ENCODE data around the gene NUDT17.
A peak's percentile ranks its signal among the peaks of the same experiment; 100 is the strongest.

Gene NUDT17

DNA sequence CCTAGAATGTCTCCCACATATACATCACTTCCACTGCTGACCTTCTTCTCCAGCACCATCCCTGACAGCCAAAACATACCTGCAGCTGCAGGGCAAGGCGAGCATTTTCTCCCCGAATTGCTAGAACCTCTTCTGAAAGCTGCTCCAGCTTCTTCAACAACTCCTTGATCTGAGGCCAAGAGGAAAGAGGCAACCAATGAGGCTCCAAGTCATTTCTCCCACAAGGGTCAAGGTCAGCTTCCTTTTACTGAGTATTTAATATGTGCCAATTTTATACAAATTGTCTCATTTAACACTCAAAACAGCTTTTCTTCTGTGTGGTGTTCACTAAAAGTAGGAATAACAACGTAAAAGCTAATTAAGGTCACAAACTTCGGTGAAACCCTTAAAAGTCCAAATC, 22.8 kb downstream of the NUDT17 start:
- Histone ChIP-seq H3K9me3 (ENCODE audit: control insufficient read depth, insufficient read depth, low read depth, low read length) (no peaks in the 10 kb centered on the region), H3K4me3 (ENCODE audit: low read depth, low read length) (no peak overlapping the region), H3K4me1 (ENCODE audit: control insufficient read depth, insufficient read depth, low read length) (no peaks in the 10 kb centered on the region), H3K27ac (ENCODE audit: extremely low read depth, low read depth, low read length) (no peak overlapping the region), H3K36me3 (ENCODE audit: control insufficient read depth in 2 of 2, insufficient read depth in 1 of 2, low read length in 2 of 2) (no peaks in the 10 kb centered on the region)
- CTCF ChIA-PET, result interaction anchor here (0.6 kb wide), 2 partner anchors 15 to 142 kb away, joined by 3 read pairs; no protein-coding TSS in a partner anchor
- POLR2A ChIA-PET, result interaction anchor here (2.5 kb wide), 1 partner anchor 9 kb away, joined by 9 read pairs; the partner anchor contains the start of gene PIAS3
- TF ChIP-seq ZNF664 (tag by site-specific recombination; IDR thresholded peaks at IDR 0.05), result 0 out of 2 replicates have a peak, but pooled peaks have one; percentile 26
- TF ChIP-seq, protein P1, sequence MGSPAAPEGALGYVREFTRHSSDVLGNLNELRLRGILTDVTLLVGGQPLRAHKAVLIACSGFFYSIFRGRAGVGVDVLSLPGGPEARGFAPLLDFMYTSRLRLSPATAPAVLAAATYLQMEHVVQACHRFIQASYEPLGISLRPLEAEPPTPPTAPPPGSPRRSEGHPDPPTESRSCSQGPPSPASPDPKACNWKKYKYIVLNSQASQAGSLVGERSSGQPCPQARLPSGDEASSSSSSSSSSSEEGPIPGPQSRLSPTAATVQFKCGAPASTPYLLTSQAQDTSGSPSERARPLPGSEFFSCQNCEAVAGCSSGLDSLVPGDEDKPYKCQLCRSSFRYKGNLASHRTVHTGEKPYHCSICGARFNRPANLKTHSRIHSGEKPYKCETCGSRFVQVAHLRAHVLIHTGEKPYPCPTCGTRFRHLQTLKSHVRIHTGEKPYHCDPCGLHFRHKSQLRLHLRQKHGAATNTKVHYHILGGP (tag by site-specific recombination; IDR thresholded peaks at IDR 0.05), result peak; percentile 72
- TF ChIP-seq MYNN (tag by site-specific recombination; IDR thresholded peaks at IDR 0.05; ENCODE audit: borderline replicate concordance), result no peak

DNA sequence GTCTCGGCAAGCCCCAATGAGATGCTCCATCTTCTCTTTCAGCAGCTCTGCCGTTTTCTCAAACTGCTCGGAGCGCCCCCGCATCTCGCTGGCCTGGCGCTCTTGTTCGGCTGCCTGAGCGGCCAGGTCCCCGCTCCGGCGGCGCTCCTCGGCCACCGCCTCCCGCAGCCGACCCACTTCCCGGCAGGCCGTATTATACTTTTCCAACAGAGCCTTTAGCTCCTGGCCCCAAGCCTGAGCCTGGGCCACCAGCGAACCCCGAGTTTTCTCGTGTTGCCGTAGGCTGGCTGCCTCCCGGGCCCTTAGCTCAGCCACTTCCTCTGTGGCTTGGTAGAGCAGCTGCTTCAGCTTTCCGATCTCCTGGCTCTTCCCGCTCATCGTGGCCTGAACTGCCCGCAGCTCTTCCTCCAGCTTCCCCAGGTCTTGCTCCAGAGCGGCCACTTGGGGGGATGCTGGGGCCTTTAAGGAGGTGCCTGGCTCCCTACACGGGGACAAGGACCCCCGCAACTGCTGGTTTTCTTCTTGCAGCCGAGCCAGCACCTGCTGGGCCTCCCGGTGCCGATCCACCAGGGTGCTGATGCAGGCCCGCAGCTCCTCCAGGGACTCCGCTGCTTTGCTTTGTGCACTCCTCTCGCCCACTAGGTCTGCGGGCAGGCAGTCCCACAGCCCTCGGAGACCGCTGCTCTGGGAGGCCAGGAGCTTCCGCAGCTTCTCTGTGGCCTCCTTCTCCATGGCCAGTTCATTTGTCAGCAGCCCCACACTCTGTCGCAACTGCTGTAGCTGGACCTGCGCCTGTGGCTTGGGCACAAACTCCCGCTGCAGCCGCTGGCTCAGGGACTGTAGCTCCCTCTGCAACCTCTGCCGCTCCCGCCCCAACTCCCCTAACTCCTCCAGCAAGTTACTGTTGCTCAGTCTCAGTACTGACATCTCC, 26.8 kb downstream of the NUDT17 start:
- ChIA-PET POLR2A (interaction anchor here (2.4 kb wide), 1 partner anchor 13 kb away, joined by 18 read pairs; the partner anchor contains the start of gene PIAS3), CTCF (interaction anchor here (0.7 to 2.2 kb wide), 6 partner anchors 11 to 43 kb away, joined by 3 to 6 read pairs (median 4); partner anchors contain the start of genes NUDT17 and PIAS3)
- Histone ChIP-seq H3K4me1 (ENCODE audit: control insufficient read depth, insufficient read depth, low read length) (no peaks in the 10 kb centered on the region), H3K27ac (ENCODE audit: extremely low read depth, low read depth, low read length) (no peak overlapping the region), H3K9me3 (ENCODE audit: control insufficient read depth, insufficient read depth, low read depth, low read length) (no peaks in the 10 kb centered on the region), H3K36me3 (ENCODE audit: control insufficient read depth in 2 of 2, insufficient read depth in 1 of 2, low read length in 2 of 2) (no peaks in the 10 kb centered on the region), H3K4me3 (ENCODE audit: low read depth, low read length) (no peak overlapping the region)
- TF ChIP-seq ZNF184 (tag by site-specific recombination; IDR thresholded peaks at IDR 0.05) (no peak), ZNF843 (tag by site-specific recombination; IDR thresholded peaks at IDR 0.05) (no peak), ZNF521 (tag by site-specific recombination; IDR thresholded peaks at IDR 0.05) (no peak), ZNF560 (tag by site-specific recombination; IDR thresholded peaks at IDR 0.05; ENCODE audit: borderline replicate concordance) (no peak), ZFP69B (tag by site-specific recombination; IDR thresholded peaks at IDR 0.05) (no peak), ZNF366 (tag by site-specific recombination; conservative IDR thresholded peaks at IDR 0.05) (no peak), ZNF138 (tag by site-specific recombination; IDR thresholded peaks at IDR 0.05; ENCODE audit: borderline replicate concordance) (no peak), ZNF747 (tag by site-specific recombination; IDR thresholded peaks at IDR 0.05) (no peak), ZNF169 (tag by site-specific recombination; IDR thresholded peaks at IDR 0.05) (no peak), ZNF140 (tag by site-specific recombination; IDR thresholded peaks at IDR 0.05) (no peak), ZNF423 (tag by site-specific recombination; IDR thresholded peaks at IDR 0.05) (no peak), ZNF324 (tag by site-specific recombination; IDR thresholded peaks at IDR 0.05) (no peak), ZNF157 (tag by site-specific recombination; IDR thresholded peaks at IDR 0.05) (no peak), ZNF623 (tag by site-specific recombination; IDR thresholded peaks at IDR 0.05) (no peak)
- TF ChIP-seq, protein P2, sequence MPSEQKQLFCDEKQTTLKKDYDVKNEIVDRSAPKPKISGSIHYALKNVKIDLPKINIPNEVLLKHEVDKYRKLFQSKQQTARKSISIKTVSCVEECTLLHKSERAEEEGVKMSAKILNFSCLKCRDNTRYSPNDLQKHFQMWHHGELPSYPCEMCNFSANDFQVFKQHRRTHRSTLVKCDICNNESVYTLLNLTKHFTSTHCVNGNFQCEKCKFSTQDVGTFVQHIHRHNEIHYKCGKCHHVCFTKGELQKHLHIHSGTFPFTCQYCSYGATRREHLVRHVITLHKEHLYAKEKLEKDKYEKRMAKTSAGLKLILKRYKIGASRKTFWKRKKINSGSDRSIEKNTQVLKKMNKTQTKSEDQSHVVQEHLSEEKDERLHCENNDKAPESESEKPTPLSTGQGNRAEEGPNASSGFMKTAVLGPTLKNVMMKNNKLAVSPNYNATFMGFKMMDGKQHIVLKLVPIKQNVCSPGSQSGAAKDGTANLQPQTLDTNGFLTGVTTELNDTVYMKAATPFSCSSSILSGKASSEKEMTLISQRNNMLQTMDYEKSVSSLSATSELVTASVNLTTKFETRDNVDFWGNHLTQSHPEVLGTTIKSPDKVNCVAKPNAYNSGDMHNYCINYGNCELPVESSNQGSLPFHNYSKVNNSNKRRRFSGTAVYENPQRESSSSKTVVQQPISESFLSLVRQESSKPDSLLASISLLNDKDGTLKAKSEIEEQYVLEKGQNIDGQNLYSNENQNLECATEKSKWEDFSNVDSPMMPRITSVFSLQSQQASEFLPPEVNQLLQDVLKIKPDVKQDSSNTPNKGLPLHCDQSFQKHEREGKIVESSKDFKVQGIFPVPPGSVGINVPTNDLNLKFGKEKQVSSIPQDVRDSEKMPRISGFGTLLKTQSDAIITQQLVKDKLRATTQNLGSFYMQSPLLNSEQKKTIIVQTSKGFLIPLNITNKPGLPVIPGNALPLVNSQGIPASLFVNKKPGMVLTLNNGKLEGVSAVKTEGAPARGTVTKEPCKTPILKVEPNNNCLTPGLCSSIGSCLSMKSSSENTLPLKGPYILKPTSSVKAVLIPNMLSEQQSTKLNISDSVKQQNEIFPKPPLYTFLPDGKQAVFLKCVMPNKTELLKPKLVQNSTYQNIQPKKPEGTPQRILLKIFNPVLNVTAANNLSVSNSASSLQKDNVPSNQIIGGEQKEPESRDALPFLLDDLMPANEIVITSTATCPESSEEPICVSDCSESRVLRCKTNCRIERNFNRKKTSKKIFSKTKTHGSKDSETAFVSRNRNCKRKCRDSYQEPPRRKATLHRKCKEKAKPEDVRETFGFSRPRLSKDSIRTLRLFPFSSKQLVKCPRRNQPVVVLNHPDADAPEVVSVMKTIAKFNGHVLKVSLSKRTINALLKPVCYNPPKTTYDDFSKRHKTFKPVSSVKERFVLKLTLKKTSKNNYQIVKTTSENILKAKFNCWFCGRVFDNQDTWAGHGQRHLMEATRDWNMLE (tag by site-specific recombination; conservative IDR thresholded peaks at IDR 0.05; ENCODE audit: low read depth), result no peak
- TF ChIP-seq, protein P3, sequence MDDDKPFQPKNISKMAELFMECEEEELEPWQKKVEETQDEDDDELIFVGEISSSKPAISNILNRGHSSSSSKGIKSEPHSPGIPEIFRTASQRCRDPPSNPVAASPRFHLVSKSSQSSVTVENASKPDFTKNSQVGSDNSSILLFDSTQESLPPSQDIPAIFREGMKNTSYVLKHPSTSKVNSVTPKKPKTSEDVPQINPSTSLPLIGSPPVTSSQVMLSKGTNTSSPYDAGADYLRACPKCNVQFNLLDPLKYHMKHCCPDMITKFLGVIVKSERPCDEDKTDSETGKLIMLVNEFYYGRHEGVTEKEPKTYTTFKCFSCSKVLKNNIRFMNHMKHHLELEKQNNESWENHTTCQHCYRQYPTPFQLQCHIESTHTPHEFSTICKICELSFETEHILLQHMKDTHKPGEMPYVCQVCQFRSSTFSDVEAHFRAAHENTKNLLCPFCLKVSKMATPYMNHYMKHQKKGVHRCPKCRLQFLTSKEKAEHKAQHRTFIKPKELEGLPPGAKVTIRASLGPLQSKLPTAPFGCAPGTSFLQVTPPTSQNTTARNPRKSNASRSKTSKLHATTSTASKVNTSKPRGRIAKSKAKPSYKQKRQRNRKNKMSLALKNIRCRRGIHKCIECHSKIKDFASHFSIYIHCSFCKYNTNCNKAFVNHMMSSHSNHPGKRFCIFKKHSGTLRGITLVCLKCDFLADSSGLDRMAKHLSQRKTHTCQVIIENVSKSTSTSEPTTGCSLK (tag by site-specific recombination; IDR thresholded peaks at IDR 0.05), result no peak
- TF ChIP-seq, protein P4, sequence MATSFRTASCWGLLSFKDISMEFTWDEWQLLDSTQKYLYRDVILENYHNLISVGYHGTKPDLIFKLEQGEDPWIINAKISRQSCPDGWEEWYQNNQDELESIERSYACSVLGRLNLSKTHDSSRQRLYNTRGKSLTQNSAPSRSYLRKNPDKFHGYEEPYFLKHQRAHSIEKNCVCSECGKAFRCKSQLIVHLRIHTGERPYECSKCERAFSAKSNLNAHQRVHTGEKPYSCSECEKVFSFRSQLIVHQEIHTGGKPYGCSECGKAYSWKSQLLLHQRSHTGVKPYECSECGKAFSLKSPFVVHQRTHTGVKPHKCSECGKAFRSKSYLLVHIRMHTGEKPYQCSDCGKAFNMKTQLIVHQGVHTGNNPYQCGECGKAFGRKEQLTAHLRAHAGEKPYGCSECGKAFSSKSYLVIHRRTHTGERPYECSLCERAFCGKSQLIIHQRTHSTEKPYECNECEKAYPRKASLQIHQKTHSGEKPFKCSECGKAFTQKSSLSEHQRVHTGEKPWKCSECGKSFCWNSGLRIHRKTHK (tag by site-specific recombination; IDR thresholded peaks at IDR 0.05), result no peak
